Measurements from ENCODE around the gene GUCA2A.

GRCh38 chr1:42139444-42139843, 25.1 kb downstream of the GUCA2A start:
- TF ChIP-seq LEF1 (IDR thresholded peaks at IDR 0.05; ENCODE audit: borderline replicate concordance) (no peak), SUZ12 (IDR thresholded peaks at IDR 0.05) (no peak), BHLHE40 (IDR thresholded peaks at IDR 0.05; ENCODE audit: borderline replicate concordance) (no peak), ARNT (IDR thresholded peaks at IDR 0.05) (no peak), FOXA1 (IDR thresholded peaks at IDR 0.05) (no peak), PKNOX1 (IDR thresholded peaks at IDR 0.05) (no peak), FOXM1 (IDR thresholded peaks at IDR 0.05; ENCODE audit: borderline replicate concordance) (no peak), L3MBTL2 (conservative IDR thresholded peaks at IDR 0.05) (no peak), ELF4 (IDR thresholded peaks at IDR 0.05) (no peak), ZNF384 (IDR thresholded peaks at IDR 0.05) (no peak)
